ENCODE measurements around the gene ADO. TPM values are rescaled to one million over a fixed set of nuclear protein-coding genes. Genes with fewer than 3 reads are reported as not detected.

ADO gene
- total RNA-seq, 1 experiment from 2014 or later: 29.3 TPM

- ATAC-seq (no peak), DNase-seq (ENCODE audit: low spot score) (no peak)
- H3K36me3 Mint-ChIP-seq: no peaks in the 10 kb centered on the region
- POLR2A ChIA-PET: no interaction called here
- H3K9me3 Mint-ChIP-seq: no peaks in the 10 kb centered on the region
- TF ChIP-seq AR (CRISPR knock-in tag; IDR thresholded peaks at IDR 0.05): no peak
- TF ChIP-seq E2F5 (CRISPR knock-in tag; IDR thresholded peaks at IDR 0.05): no peak
- TF ChIP-seq ZNF121 (CRISPR knock-in tag; IDR thresholded peaks at IDR 0.05): no peak
- no peak for TF ChIP-seq STAT6 (CRISPR knock-in tag; conservative IDR thresholded peaks at IDR 0.05; ENCODE audit: low read depth)
- no peak for TF ChIP-seq ZNF512 (CRISPR knock-in tag; IDR thresholded peaks at IDR 0.05; ENCODE audit: borderline replicate concordance)
- TF ChIP-seq MLX (CRISPR knock-in tag; IDR thresholded peaks at IDR 0.05): no peak
- TF ChIP-seq ZNF138 (CRISPR knock-in tag; conservative IDR thresholded peaks at IDR 0.05): no peak
- TF ChIP-seq ATF3 (CRISPR knock-in tag; conservative IDR thresholded peaks at IDR 0.05): no peak
- TF ChIP-seq ERG (CRISPR knock-in tag; IDR thresholded peaks at IDR 0.05): no peak
- TF ChIP-seq FOXK1 (CRISPR knock-in tag; IDR thresholded peaks at IDR 0.05): no peak
- TF ChIP-seq CREM (CRISPR knock-in tag; IDR thresholded peaks at IDR 0.05): no peak
- TF ChIP-seq HMGA2 (CRISPR knock-in tag; IDR thresholded peaks at IDR 0.05): no peak
- no peak overlapping the region for H3K27ac Mint-ChIP-seq
- peaks cover 5% of the 10 kb centered on the region for H3K27me3 Mint-ChIP-seq (ENCODE audit: low read depth)
- CTCF ChIA-PET: interaction anchor here (0.6 kb wide), 1 partner anchor 9 kb away, joined by 4 read pairs; no protein-coding TSS in a partner anchor
- H3K4me1 Mint-ChIP-seq: 0 out of 2 replicates have a peak, but pooled peaks cover 3% of the 10 kb centered on the region
- H3K4me3 Mint-ChIP-seq: no peak overlapping the region
Measured at GRCh38 chr10:62826273-62826672, 21.8 kb downstream of the ADO start.

- DNase-seq (ENCODE audit: low spot score) (no peak), ATAC-seq (no peak)
- CTCF ChIA-PET: no interaction called here
- Mint-ChIP-seq H3K4me3 (no peak overlapping the region), H3K36me3 (no peaks in the 10 kb centered on the region), H3K27ac (no peak overlapping the region), H3K4me1 (0 out of 2 replicates have a peak, but pooled peaks cover 3% of the 10 kb centered on the region), H3K9me3 (peaks cover 6% of the 10 kb centered on the region), H3K27me3 (ENCODE audit: low read depth) (no peaks in the 10 kb centered on the region)
- POLR2A ChIA-PET: no interaction called here
- no peak for TF ChIP-seq GTF2I (CRISPR knock-in tag; conservative IDR thresholded peaks at IDR 0.05)
- no peak for TF ChIP-seq ZNF416 (CRISPR knock-in tag; IDR thresholded peaks at IDR 0.05)
- no peak for TF ChIP-seq HMGXB4 (CRISPR knock-in tag; IDR thresholded peaks at IDR 0.05)
- no peak for TF ChIP-seq PRDM15 (CRISPR knock-in tag; IDR thresholded peaks at IDR 0.05)
- no peak for TF ChIP-seq ZBTB43 (CRISPR knock-in tag; IDR thresholded peaks at IDR 0.05)
- TF ChIP-seq CREM (CRISPR knock-in tag; IDR thresholded peaks at IDR 0.05): no peak
Measured at GRCh38 chr10:62829622-62830021, 25.1 kb downstream of the ADO start.

All from WTC11 (cell line).